HK-2 (cell line): ENCODE results near the gene CD22.
A peak's percentile ranks its signal among the peaks of the same experiment; 100 is the strongest.
"Not testable (repeated sequence)": the region's sequence is repeated elsewhere in the genome, so short reads cannot be mapped to it uniquely, and the experiment has no call there.

ENCODE experiments used
- DNase-seq: peaks from one replicate; pipeline ENCODE4 v3.0.0-alpha.2; 2018; ENCODE audit not compliant: unreplicated experiment

Gene CD22

DNA sequence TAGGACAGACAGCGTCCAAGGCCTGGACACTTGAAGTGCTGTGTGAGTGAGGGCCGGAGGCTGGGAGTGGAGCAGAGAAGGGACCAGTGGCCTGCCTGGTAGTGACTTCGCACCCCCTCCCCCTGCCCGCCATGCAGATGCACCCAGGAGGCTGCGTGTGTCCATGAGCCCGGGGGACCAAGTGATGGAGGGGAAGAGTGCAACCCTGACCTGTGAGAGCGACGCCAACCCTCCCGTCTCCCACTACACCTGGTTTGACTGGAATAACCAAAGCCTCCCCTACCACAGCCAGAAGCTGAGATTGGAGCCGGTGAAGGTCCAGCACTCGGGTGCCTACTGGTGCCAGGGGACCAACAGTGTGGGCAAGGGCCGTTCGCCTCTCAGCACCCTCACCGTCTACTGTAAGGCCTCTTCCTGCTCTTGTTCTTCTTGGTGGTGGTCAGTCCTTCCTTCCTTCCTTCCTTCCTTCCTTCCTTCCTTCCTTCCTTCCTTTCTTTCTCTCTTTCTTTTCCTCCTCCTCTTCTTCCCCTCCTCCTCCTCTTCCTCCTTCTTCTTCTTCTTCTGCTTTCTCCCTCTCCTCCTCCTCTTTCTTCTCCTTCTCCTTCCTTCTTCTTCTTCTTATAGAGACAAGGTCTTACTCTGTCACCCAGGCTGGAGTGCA, 12.7 kb downstream of the CD22 start:
- DNase-seq: no peak

DNA sequence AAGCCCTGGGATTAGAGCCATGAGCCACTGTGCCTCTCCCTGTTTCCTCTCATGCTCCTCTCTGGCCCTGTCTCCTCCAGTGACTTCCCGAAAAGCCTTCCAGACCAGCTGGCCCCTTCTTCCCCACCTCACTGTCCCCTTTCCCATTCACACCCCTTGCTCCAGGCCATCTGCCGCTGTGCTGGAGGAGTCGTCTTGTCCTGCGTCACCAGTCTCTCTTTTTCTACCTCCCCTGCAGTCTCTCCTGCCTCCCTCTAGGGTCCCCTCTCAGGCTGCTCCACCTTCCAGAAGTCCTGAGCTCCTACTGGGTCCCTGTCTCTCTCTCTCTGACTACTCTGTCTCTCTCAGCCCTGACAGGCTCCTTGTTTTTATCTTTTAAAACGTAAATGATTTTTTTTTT, 13.4 kb downstream of the CD22 start:
- DNase-seq: no peak

DNA sequence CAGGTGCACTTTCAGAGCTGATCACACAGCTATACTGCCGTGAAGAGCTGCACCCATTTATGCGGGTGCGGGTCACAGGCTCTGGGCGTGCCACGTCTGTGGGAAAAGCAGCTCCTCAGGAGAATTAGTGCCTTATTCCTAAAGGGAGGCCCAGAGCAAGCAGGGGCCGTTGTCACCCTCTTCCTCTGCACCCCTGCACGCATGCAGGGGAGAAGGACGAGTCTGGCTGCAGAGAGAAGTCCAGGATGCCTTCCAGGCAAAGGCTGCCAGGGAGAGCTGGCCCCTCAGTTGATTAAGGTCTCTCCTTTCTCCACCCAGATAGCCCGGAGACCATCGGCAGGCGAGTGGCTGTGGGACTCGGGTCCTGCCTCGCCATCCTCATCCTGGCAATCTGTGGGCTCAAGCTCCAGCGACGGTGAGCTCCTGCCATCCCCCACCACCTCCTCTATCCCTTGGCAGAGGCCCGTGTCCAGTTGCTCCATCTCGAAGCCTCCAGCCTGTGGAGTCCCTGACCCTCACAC, 15.6 kb downstream of the CD22 start:
- DNase-seq: no peak

DNA sequence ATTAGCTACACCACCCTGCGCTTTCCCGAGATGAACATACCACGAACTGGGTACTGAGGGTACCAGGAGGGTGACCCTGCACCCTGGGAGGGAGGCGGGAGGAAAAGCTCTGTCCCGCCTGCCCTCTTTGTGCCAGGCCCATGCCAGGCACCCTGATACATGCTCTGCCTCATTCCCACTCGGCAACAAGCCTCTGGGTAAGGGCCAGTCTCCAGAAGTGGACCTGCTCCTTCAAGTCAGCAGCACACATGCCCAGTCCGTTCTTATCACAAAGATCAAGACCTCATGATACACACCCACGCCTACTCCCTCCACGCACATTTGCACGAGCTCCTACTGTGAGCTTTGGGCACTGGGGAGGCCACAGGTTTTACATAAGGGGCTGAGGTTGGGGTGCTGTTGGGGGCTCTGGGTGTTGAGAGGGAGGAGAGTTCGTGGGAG, 16.7 kb downstream of the CD22 start:
- no peak for DNase-seq

DNA sequence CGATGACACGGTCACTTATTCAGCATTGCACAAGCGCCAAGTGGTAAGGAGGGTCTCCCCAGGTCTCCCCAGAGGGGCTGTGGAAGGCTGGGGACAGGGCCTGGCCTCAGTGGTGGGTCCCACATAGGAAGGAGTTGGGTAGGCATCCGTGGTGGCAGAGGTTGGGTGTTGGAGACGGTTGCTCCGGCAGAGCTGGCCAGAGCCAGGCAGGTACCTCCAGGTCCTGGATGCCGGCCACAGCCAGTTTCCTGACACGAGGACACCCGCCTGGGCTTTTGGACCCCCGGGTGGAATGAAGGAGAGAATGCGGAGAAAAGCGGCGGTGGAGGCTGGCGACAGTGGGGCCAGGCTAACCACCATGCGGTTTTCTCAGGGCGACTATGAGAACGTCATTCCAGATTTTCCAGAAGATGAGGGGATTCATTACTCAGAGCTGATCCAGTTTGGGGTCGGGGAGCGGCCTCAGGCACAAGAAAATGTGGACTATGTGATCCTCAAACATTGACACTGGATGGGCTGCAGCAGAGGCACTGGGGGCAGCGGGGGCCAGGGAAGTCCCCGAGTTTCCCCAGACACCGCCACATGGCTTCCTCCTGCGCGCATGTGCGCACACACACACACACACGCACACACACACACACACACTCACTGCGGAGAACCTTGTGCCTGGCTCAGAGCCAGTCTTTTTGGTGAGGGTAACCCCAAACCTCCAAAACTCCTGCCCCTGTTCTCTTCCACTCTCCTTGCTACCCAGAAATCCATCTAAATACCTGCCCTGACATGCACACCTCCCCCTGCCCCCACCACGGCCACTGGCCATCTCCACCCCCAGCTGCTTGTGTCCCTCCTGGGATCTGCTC, 17.4 kb downstream of the CD22 start:
- no peak for DNase-seq

DNA sequence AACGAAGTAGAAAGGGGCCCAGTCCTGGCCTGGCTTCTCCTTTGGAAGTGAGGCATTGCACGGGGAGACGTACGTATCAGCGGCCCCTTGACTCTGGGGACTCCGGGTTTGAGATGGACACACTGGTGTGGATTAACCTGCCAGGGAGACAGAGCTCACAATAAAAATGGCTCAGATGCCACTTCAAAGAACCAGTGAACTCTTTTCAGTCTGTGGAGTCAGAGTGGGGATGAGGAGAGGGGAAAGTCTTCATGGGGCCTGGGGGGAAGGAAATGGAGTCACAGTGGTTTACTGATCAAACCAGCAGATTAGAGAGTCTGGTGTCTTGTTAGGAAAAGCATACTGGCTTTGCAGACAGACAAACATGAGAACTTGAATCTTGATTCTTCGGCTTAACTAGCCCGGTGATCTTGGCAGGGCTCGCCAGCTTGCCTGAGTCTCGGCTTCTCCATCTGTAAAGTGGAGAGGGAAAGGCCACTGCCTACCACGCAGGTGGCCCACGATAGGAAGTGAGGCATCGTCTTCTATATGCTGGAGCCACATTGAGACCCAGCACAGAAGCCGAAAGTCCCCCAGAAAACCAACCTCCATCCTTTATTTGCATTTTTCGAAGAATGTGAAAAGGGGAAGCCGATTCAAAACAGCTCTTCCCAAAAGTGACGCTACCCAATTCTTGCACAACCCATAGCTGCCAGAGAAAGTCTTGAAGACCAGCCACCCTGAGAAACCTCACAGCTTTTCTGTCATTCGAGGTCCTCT, 18.4 kb downstream of the CD22 start, which contains the start of gene FFAR1:
TSS of gene FFAR1 (plus strand) at position 732 of the 759 bp plus-strand sequence. CDS start 3,650 bp downstream, outside the sequence.
- DNase-seq: no peak

DNA sequence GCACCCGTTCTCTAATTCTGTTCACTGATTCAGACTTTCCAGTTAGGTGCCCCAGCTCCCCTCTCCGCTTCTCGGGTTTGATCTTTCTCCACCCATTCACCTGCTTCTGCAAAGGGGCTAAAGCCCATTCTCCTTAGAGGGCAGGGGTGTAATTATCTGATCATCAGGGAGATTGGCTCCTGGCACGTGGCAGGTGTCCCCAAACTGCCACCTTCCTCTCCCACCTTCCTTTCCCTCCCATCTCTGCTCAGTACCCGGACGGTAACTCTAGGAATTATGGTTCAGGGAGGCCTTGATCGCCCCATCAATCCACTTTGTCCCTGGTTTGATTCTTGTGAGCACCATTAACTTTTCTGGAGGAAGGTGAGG, 18.9 kb downstream of the CD22 start:
- DNase-seq: no peak

DNA sequence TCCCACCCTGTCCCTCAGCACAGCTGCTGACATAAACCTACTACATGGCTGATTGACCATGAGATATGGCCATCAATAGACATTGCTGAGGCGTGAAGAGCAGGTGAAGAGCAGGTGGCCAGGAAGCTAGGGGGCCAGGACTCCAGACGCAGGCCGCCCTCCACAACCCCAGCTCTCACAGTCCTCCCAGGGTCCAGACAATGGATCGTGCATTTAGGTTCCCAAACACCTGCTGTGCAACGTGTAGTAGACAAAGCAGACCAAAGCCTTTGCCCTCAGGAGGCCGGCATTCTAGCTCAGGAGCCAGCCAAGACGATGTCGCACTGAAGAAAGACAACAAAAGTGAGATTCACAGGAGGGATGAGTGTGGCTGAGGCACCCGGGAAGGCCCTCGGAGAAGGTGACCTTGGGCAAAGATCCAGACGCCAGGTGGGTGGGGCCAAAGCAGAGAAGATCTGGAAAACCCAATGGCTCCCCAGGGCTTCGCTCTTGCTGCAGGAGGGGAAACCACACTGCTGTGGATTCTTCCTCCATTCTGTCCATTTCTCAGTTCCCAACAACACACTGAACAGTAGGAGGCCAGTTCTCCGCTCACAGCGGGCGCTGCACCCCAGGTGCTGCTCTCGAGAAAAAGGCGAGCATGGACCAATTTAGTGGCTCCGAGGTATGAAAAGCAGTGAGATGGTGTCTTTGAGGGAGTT, 20.1 kb downstream of the CD22 start:
- DNase-seq: no peak

DNA sequence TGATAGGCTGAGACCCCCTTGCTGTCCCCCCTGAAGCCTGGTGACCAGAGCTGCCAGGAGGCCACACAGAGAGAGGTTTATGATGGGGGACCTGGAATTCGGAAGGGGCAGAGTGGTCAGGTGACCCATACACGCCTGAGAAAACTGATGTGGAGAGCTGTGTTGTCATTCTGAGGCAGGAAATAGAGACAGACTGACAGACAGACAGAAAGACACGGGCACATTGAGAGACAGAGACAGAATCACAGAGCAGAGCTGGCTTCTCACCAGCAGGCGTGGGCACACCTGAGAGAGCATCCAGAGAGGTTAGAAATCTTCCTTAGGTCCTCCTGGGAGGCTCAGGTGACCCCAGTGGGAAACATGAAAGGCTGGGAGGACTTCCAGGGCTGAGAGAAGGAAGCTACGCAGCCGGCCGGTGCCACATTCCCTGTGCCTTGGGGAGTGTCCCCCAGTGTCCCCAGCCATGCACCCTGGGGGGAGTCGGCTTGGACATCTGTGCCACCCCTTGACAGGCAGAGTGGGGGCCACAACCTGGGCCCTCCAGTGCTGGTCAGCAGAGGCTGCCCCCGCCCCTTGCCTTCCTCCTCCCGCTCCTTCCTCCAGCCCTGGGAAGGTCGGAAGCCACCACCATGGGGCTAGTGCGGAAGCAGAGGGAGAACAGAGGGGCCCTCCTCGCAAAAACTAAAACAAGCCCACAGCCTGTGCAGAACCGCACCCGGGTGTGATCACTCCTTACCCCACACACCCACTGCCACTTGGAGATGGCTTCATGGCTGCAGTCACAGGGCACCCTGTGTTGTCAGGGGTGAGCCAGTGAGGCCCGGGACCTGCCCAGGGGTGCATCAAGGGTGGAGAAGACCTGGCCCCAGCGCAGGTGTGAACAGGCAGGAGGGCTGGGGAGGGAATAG, 20.9 kb downstream of the CD22 start:
- DNase-seq: no peak

DNA sequence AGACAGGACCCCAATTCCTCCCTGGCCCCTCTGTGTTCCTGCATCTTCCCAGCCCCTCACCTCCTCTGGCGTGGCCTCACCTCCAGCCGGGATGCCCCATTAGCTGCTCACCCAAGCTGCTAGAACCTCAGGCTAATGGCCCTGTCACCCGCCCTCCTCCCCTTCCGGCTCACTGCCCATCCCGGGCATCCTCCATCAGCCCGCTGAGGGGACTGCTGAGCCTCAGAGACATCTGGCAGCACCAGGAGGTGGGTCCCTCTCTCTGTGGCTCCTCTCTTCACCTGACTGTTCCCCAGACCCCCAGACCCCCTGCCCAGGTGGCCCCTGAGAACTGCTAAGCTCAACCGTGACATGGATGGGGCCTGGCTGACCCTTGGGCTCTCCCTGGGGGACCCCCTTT, 21.6 kb downstream of the CD22 start:
- DNase-seq: no peak

DNA sequence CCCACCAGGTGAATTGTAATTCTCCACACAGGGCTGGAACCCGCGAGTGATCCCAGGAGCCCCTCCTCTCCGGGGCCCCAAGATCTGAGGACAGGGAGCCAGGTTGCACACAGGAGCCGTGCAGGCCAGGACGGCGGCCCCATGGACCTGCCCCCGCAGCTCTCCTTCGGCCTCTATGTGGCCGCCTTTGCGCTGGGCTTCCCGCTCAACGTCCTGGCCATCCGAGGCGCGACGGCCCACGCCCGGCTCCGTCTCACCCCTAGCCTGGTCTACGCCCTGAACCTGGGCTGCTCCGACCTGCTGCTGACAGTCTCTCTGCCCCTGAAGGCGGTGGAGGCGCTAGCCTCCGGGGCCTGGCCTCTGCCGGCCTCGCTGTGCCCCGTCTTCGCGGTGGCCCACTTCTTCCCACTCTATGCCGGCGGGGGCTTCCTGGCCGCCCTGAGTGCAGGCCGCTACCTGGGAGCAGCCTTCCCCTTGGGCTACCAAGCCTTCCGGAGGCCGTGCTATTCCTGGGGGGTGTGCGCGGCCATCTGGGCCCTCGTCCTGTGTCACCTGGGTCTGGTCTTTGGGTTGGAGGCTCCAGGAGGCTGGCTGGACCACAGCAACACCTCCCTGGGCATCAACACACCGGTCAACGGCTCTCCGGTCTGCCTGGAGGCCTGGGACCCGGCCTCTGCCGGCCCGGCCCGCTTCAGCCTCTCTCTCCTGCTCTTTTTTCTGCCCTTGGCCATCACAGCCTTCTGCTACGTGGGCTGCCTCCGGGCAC, 22.6 kb downstream of the CD22 start:
- DNase-seq: no peak

DNA sequence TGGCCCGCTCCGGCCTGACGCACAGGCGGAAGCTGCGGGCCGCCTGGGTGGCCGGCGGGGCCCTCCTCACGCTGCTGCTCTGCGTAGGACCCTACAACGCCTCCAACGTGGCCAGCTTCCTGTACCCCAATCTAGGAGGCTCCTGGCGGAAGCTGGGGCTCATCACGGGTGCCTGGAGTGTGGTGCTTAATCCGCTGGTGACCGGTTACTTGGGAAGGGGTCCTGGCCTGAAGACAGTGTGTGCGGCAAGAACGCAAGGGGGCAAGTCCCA, 23.1 kb downstream of the CD22 start:
- DNase-seq: no peak

DNA sequence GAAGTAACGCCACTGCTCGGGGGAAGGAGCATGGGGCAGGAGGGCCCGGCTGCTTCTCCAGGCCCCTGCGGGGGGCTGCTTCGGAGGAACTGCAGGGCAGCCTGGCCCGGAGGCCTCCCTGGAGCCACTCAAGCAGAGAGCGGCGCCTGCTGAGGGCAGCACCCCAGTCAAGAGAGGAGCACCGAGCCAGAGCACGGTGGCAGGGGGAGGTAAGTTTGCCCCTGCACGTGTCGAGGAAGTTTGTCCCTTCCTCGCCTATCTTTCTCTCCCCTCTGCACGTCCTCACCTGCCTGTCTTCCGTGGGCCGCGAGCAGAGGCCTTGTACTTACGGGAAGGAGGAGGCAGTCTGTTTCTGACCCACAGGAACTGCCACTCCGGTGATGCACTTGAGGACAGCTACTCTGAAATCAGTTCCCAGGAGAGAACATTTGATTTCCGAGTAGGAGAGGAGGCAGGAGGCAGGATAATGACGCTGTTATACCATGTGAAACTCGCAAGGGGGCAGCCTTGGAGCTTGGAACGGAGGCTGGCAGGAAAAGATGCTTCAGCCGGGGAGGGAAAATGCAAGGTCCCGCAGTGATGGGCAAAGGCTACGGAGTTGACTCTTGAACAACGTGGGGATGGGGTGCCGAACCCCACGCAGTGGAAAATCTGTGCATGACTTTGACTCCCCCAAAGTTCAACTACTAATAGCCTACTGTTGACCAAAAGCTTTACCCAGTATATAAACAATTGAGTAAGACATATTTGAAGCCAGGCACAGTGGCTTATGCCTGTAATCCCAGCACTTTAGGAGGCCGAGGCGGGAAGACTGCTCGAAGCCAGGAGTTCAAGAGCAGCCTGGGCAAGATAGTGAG, 23.7 kb downstream of the CD22 start:
- DNase-seq: peak; percentile 63

DNA sequence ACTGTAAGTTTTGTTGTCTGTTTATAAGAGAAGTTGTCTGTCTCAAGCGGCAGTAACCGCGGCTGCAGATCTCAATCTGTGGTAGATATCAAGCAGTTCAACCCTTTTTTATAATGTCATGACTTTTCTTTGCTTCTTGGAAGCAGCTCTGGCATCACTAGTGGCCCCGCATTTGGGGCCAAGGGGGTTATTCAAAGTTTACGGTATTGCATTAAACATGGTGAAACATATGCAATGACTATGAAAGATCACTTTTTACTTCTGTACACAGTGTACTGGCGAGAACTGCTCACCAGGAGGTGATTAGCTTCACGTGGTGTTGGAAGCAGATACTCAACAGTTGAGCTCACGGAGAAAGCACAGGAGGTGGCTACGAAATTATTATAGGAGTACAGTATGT, 24.6 kb downstream of the CD22 start:
- no peak for DNase-seq

DNA sequence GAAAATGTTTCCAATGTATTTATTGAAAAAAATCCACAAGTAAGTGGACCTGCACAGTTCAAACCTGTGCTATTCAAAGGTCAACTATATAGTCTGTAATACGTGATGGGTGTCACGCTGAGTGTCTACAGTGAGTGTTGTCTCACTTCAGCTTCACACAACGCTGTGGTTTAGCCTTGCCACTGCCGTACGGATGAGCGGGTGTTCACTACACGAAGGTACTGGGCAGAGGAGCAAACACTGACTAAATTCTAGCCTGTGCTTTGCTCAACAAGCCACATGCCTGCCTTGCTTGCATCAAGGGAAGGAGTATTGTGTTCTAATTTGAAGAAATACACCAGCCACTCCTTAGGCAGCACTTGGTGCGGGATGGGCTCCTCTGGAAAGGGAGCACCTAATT, 25.9 kb downstream of the CD22 start:
- no peak for DNase-seq

DNA sequence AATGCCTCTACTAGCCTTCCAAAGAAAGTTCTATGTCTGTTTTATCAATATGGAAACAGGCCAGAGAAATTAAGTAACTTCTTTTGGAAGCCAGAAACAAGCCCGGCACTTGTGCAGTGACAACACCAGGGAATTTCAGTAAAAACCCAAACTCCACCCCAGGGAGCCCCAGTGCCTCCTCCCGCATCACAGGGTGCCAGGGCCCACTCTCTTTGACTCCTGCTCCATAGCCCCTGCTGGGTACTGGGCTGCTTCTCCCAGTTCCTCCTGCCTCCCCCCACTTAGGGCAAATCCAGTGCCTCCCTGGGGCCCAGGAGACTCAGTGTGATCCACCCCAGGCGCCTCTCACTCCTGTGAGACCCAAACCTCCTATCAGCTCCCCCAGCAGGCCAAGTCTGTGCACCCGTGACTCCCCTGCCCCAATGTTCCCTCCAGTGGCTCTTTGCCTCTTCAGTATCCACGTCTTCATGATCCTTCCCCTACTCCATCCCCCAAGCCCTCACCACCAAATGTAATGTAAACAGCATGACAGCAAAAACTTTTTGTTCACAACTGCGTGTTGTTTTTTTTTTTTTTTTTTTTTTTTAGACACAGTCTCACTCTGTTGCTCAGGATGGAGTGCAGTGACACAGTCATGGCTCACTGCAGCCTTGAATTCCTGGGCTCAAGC, 26.9 kb downstream of the CD22 start:
- no peak for DNase-seq

DNA sequence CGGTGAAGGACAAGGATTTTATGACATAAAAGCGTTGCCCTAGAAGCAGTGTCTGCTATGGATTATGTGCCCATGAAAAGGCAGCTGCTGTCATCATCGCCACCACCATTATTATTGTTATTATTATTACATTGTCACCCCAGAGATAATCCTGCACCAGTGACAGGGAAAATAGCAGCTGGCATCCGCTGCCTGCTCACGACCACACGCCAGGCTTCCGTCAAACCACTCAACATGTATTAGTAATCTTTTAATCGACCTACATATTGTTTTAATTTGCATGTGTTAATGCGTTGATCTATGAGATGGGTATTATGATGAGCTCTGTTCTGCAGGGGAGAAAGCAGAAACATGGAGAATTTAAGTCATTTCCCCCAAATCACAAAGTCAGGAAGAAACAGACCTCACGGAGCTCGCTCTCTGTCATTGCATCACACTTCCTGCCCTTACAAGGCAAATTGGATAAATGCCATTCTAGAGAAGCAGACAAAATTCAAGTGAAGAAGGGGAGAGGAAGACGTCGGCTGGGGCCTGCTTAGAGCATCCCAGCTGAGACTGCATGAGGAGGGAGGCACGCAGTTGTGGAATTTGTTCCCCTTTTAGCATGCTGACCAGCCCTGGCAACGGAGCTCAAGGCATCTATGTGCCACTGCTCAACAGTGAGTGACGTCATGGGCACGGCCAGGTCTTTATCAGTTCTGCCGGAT, 29.0 kb downstream of the CD22 start, which contains the start of gene FFAR3:
TSS of gene FFAR3 (plus strand) at position 594 of the 707 bp plus-strand sequence. CDS start 431 bp downstream, outside the sequence.
- DNase-seq: no peak

DNA sequence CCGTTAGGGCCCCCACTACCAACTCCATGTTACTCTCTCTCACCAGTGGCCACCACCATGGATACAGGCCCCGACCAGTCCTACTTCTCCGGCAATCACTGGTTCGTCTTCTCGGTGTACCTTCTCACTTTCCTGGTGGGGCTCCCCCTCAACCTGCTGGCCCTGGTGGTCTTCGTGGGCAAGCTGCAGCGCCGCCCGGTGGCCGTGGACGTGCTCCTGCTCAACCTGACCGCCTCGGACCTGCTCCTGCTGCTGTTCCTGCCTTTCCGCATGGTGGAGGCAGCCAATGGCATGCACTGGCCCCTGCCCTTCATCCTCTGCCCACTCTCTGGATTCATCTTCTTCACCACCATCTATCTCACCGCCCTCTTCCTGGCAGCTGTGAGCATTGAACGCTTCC, 29.8 kb downstream of the CD22 start:
- DNase-seq: not testable (repeated sequence)
